GM19238 (cell line): ENCODE measurements around the gene MCUB.
A peak's percentile ranks its signal among the peaks of the same experiment; 100 is the strongest.
"Not testable (repeated sequence)": the region's sequence is repeated elsewhere in the genome, so short reads cannot be mapped to it uniquely, and the experiment has no call there.

Source experiments
- DNase-seq: peaks from one replicate; pipeline ENCODE4 v3.0.0; 2011; ENCODE audit warnings: low spot score; ENCODE audit not compliant: insufficient read length

The MCUB gene

GRCh38 chr4:109678472-109678871 lies 118.4 kb downstream of the MCUB start:
- not testable (repeated sequence) for DNase-seq

- not testable (repeated sequence) for DNase-seq
Measured at GRCh38 chr4:109678925-109679324, 118.9 kb downstream of the MCUB start.

- no peak for DNase-seq
Measured at GRCh38 chr4:109682875-109683274, 122.8 kb downstream of the MCUB start.

GRCh38 chr4:109683621-109684253 lies 123.7 kb downstream of the MCUB start:
- no peak for DNase-seq

GRCh38 chr4:109684727-109685126 lies 124.7 kb downstream of the MCUB start:
- DNase-seq: no peak

- no peak for DNase-seq
Measured at GRCh38 chr4:109690690-109691410, 130.8 kb downstream of the MCUB start.

- no peak for DNase-seq
Measured at GRCh38 chr4:109691411-109691920, 131.4 kb downstream of the MCUB start.

GRCh38 chr4:109698656-109699055 lies 138.6 kb downstream of the MCUB start:
- no peak for DNase-seq

- DNase-seq: no peak
Measured at GRCh38 chr4:109699553-109700225, 139.6 kb downstream of the MCUB start.

- DNase-seq: no peak
Measured at GRCh38 chr4:109701566-109702410, 141.7 kb downstream of the MCUB start.

- peak; percentile 55 for DNase-seq
Measured at GRCh38 chr4:109702950-109703663, 143.1 kb downstream of the MCUB start, which contains the start of gene CASP6. CASP6 (minus strand) TSS chr4:109703445; CDS start chr4:109703395, 50 bp downstream.

GRCh38 chr4:109703664-109704361 lies 143.8 kb downstream of the MCUB start:
- no peak for DNase-seq

GRCh38 chr4:109708435-109708834 lies 148.4 kb downstream of the MCUB start:
- DNase-seq: no peak

GRCh38 chr4:109708990-109709389 lies 148.9 kb downstream of the MCUB start:
- DNase-seq: no peak

- no peak for DNase-seq
Measured at GRCh38 chr4:109713500-109713899, 153.5 kb downstream of the MCUB start.

- no peak for DNase-seq
Measured at GRCh38 chr4:109718759-109719158, 158.7 kb downstream of the MCUB start.

GRCh38 chr4:109719604-109720003 lies 159.6 kb downstream of the MCUB start:
- no peak for DNase-seq

- DNase-seq: no peak
Measured at GRCh38 chr4:109721033-109721432, 161.0 kb downstream of the MCUB start.

- DNase-seq: no peak
Measured at GRCh38 chr4:109722357-109722756, 162.3 kb downstream of the MCUB start.

GRCh38 chr4:109723110-109723509 lies 163.1 kb downstream of the MCUB start:
- DNase-seq: no peak
